Endothelial cell of umbilical vein (primary cell): ENCODE results near the gene EML1. TPM values are rescaled to one million over a fixed set of nuclear protein-coding genes. Genes with fewer than 3 reads are reported as not detected.

ENCODE experiments used
- BruUV-seq: library from RNA; stranded (reverse); fragments of 400-500 nt; replicated peaks from 2 replicates; lab custom pipeline; 2021; lab: Mats Ljungman, UMichigan
- CTCF ChIA-PET: fragments of 300-600, 350-600 bp; sonication (Branson Sonifier 250); formaldehyde crosslinking; loops from one replicate; lab custom pipeline; 2021; ENCODE audit warnings: antibody characterized with exemption, inconsistent platforms; lab: Charles Lee
- POLR2A ChIA-PET: fragments of 300-600, 350-600 bp; sonication (Branson Sonifier 250); formaldehyde crosslinking; loops from one replicate; lab custom pipeline; 2021; ENCODE audit warnings: antibody characterized with exemption, inconsistent platforms; lab: Charles Lee
- DNase-seq: peaks from one replicate; pipeline ENCODE4 v3.0.0-alpha.2; 2011; ENCODE audit warnings: low read depth, low spot score
- FAIRE-seq: peaks from 2 replicates; lab custom pipeline; 2011; peaks lifted over from hg19 to GRCh38; lab: Jason Lieb, UNC
- H2AFZ ChIP-seq: 2 replicates; pipeline ENCODE4 v1.6.0; 2012; ENCODE audit warnings: low read depth, low read length, control low read depth, inconsistent platforms
- H3K27ac ChIP-seq: 2 replicates; pipeline ENCODE4 v1.5.1; 2011; ENCODE audit warnings: low read depth, mild to moderate bottlenecking, control low read depth, low read length, moderate library complexity; ENCODE audit not compliant: insufficient read depth
- H3K27me3 ChIP-seq, 2 experiments: 2 replicates each; pipeline versions ENCODE4 v1.6.0 to v1.6.1; 2011; ENCODE audit warnings: low read length in 2 of 2, mixed read lengths in 1 of 2; ENCODE audit not compliant: control insufficient read depth in 2 of 2, insufficient read depth in 2 of 2
- H3K36me3 ChIP-seq, 2 experiments: 2 replicates in 1 of 2; 3 replicates in 1 of 2; pipeline ENCODE4 v1.5.1; 2011; ENCODE audit warnings: low read length in 2 of 2, mild to moderate bottlenecking in 1 of 2, moderate library complexity in 1 of 2; ENCODE audit not compliant: control insufficient read depth in 2 of 2, insufficient read depth in 2 of 2; ENCODE audit errors: extremely low read depth in 1 of 2
- H3K4me1 ChIP-seq: 3 replicates; pipeline ENCODE4 v1.5.1; 2011; ENCODE audit warnings: mild to moderate bottlenecking, low read length; ENCODE audit not compliant: control insufficient read depth, insufficient read depth; ENCODE audit errors: extremely low read depth
- H3K4me2 ChIP-seq: 2 replicates; pipeline ENCODE4 v1.6.1; 2011; ENCODE audit warnings: low read length, control low read depth, mixed read lengths; ENCODE audit not compliant: insufficient read depth
- H3K4me3 ChIP-seq, 3 experiments: fragments of 200-600 bp in 1 of 3; sonication (generic), shearing (Covaris generic) in 1 of 3; replicated peaks in 1 of 3; 2 replicates each; pipeline ENCODE4 v1.5.1; 2011 to 2016; ENCODE audit warnings: control low read depth in 3 of 3, low read length in 3 of 3, mild to moderate bottlenecking in 2 of 3, inconsistent platforms in 1 of 3, low read depth in 1 of 3, moderate library complexity in 1 of 3; ENCODE audit not compliant: insufficient read depth in 1 of 3
- H3K79me2 ChIP-seq: 2 replicates; pipeline ENCODE4 v1.6.0; 2012; ENCODE audit warnings: low read length, inconsistent platforms; ENCODE audit not compliant: control insufficient read depth, insufficient read depth
- H3K9ac ChIP-seq: replicated peaks from 2 replicates; pipeline ENCODE3; 2011; ENCODE audit warnings: low read length, control low read depth; ENCODE audit not compliant: insufficient read depth; ENCODE audit errors: extremely low read depth
- H3K9me1 ChIP-seq: replicated peaks from 3 replicates; pipeline ENCODE4 v1.6.0; 2011; ENCODE audit warnings: mild to moderate bottlenecking, low read length; ENCODE audit not compliant: control insufficient read depth, insufficient read depth; ENCODE audit errors: extremely low read depth
- H3K9me3 ChIP-seq: replicated peaks from 2 replicates; pipeline ENCODE4 v1.5.1; 2012; ENCODE audit warnings: low read length, inconsistent platforms; ENCODE audit not compliant: control insufficient read depth, insufficient read depth
- H4K20me1 ChIP-seq: replicated peaks from 2 replicates; pipeline ENCODE3; 2011; ENCODE audit warnings: mild to moderate bottlenecking, low read length; ENCODE audit not compliant: control insufficient read depth, insufficient read depth; ENCODE audit errors: extremely low read depth
- EZH2 ChIP-seq: IDR thresholded peaks from 2 replicates; pipeline ENCODE4 v1.6.1; 2012; ENCODE audit warnings: borderline replicate concordance, low read depth, mild to moderate bottlenecking, moderate library complexity, low read length, inconsistent platforms; ENCODE audit not compliant: severe bottlenecking
- FOS ChIP-seq: IDR thresholded peaks from 2 replicates; pipeline ENCODE4 v1.6.1; 2011; ENCODE audit warnings: mild to moderate bottlenecking, low read length, moderate library complexity, borderline replicate concordance; ENCODE audit not compliant: insufficient read depth
- GATA2 ChIP-seq: IDR thresholded peaks from 2 replicates; pipeline ENCODE4 v1.7.0; 2011; ENCODE audit warnings: low read depth, mild to moderate bottlenecking, moderate library complexity, mixed read lengths, low read length; ENCODE audit not compliant: insufficient read length, insufficient read depth
- JUN ChIP-seq: IDR thresholded peaks from 2 replicates; pipeline ENCODE4 v1.6.1; 2011; ENCODE audit warnings: borderline replicate concordance, low read depth; ENCODE audit not compliant: insufficient read length, insufficient read depth
- MYC ChIP-seq: IDR thresholded peaks from one replicate; pipeline ENCODE4 v1.6.1; 2011; ENCODE audit warnings: mild to moderate bottlenecking, low read depth, low read length
- POLR2A ChIP-seq: IDR thresholded peaks from 2 replicates; pipeline ENCODE4 v1.6.1; 2012; ENCODE audit warnings: low read depth, mild to moderate bottlenecking, control low read depth, low read length
- POLR2AphosphoS5 ChIP-seq: IDR thresholded peaks from 2 replicates; pipeline ENCODE4 v1.6.1; 2012; ENCODE audit warnings: low read depth, mild to moderate bottlenecking, control low read depth, low read length, moderate library complexity; ENCODE audit not compliant: insufficient read depth
- dilution Hi-C: fragments of 300-500 bp; cut with MboI; formaldehyde crosslinking; loops from one replicate; pipeline ENCODE4 v1.15.0; 2019; ENCODE audit warnings: low sequenced_read_pairs; ENCODE audit not compliant: extremely low pct_ligation_motif_present
- intact Hi-C: fragments of 100-400 bp; cut with micrococcal nuclease; formaldehyde crosslinking; loops from one replicate; pipeline ENCODE4 v1.10.0; 2022
- polyA plus RNA-seq, 4 experiments: library from polyadenylated mRNA; depleted of rRNA in 3 of 4; stranded (reverse) in 3 of 4; unstranded in 1 of 4; fragments of >200 nt; gene quantifications; 2 replicates each; pipeline versions ENCODE4 v1.2.1 to v1.2.3, GENCODE V29; 2011 to 2012; ENCODE audit warnings: missing spikeins in 1 of 4
- total RNA-seq: library from RNA; stranded (reverse); gene quantifications from 2 replicates; pipeline ENCODE4 v1.2.3, GENCODE V29; 2021
- TF ChIP-seq, protein P1 (sequence below): IDR thresholded peaks from 2 replicates; pipeline ENCODE4 v1.6.1; 2011; ENCODE audit not compliant: insufficient read depth, insufficient read length
- TF ChIP-seq, protein P2 (sequence below), 2 donors: IDR thresholded peaks; 1 replicate in 1 of 2; 2 replicates in 1 of 2; pipeline ENCODE4 v1.5.1; 2011; ENCODE audit warnings: low read length in 2 of 2, mild to moderate bottlenecking in 2 of 2, moderate library complexity in 2 of 2, control low read depth in 1 of 2, inconsistent platforms in 1 of 2, low read depth in 1 of 2; ENCODE audit not compliant: insufficient read depth in 1 of 2; ENCODE audit errors: extremely low read depth in 1 of 2

EML1 gene
- total and polyA plus RNA-seq, 2 donors (not counting 3 experiments of a cell fraction or from before 2014, with no cell fraction given), result 22.9 to 33.0 TPM

DNA sequence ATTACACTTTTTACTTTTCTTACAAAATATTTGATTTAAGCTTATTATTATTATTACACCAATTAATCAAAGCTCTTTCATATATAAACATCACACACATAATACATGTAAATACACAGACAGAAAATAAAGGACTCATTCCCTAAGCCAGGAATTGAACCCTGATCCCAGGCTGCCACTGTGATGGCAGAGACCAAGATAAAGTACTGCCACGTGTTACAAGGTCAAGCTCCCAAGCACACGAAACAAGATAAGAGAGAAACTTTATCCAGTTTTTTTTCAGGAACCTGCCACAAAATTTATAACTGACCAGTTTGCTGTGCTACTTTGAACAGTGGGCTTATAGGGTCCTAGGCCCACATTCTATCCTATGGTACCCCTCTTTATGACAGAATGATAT lies 111.3 kb downstream of the EML1 start:
- H3K9ac ChIP-seq, result no peak overlapping the region
- CTCF ChIA-PET, result interaction anchor here (1.0 to 1.5 kb wide), 5 partner anchors 17 to 220 kb away, joined by 3 to 4 read pairs (median 3); partner anchors contain the start of gene CYP46A1

More for the DNA sequence above, 111.3 kb downstream of the EML1 start:
- Histone ChIP-seq H3K4me2 (no peak overlapping the region), H3K27ac (no peak overlapping the region), H3K9me1 (no peaks in the 10 kb centered on the region), H3K27me3 (no peaks in the 10 kb centered on the region), H4K20me1 (no peaks in the 10 kb centered on the region), H3K36me3 (peaks cover 2 to 5% of the 10 kb centered on the region in 2 experiments), H2AFZ (no peak overlapping the region), H3K79me2 (no peaks in the 10 kb centered on the region), H3K4me1 (no peaks in the 10 kb centered on the region), H3K4me3 (no peak overlapping the region), H3K9me3 (no peaks in the 10 kb centered on the region)
- no peak for FAIRE-seq
- dilution Hi-C loops, result no loop called here
- no TSS peak for BruUV-seq
- TF ChIP-seq FOS, result no peak
- TF ChIP-seq, protein P1, sequence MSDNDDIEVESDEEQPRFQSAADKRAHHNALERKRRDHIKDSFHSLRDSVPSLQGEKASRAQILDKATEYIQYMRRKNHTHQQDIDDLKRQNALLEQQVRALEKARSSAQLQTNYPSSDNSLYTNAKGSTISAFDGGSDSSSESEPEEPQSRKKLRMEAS, result no peak
- no peak for TF ChIP-seq EZH2
- TF ChIP-seq JUN, result no peak
- TF ChIP-seq MYC, result no peak
- no peak for TF ChIP-seq GATA2
- TF ChIP-seq POLR2A, result no peak
- TF ChIP-seq, protein P2, sequence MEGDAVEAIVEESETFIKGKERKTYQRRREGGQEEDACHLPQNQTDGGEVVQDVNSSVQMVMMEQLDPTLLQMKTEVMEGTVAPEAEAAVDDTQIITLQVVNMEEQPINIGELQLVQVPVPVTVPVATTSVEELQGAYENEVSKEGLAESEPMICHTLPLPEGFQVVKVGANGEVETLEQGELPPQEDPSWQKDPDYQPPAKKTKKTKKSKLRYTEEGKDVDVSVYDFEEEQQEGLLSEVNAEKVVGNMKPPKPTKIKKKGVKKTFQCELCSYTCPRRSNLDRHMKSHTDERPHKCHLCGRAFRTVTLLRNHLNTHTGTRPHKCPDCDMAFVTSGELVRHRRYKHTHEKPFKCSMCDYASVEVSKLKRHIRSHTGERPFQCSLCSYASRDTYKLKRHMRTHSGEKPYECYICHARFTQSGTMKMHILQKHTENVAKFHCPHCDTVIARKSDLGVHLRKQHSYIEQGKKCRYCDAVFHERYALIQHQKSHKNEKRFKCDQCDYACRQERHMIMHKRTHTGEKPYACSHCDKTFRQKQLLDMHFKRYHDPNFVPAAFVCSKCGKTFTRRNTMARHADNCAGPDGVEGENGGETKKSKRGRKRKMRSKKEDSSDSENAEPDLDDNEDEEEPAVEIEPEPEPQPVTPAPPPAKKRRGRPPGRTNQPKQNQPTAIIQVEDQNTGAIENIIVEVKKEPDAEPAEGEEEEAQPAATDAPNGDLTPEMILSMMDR (IDR thresholded peaks at IDR 0.05; ENCODE audit: extremely low read depth in 1 of 2, insufficient read depth in 1 of 2, low read depth in 1 of 2, low read length in 2 of 2), result no peak
- no peak for TF ChIP-seq POLR2AphosphoS5
- POLR2A ChIA-PET, result no interaction called here
- DNase-seq, result no peak
- intact Hi-C loops, result no loop called here
